IMR-90 (cell line): ENCODE results near the gene NPC1. TPM values are rescaled to one million over a fixed set of nuclear protein-coding genes. Genes with fewer than 3 reads are reported as not detected.

ENCODE experiments used
- ATAC-seq: fragments of 200-7000 bp; cut with Tn5 transposase; 2 replicates; pipeline ENCODE4 v1.9.1; 2020; ENCODE audit warnings: low read depth, mild to moderate bottlenecking, moderate library complexity
- BruUV-seq: library from RNA; stranded (reverse); fragments of 400-500 nt; replicated peaks from 2 replicates; lab custom pipeline; 2021; lab: Mats Ljungman, UMichigan
- CTCF ChIA-PET: fragments of 300-600 bp; formaldehyde crosslinking; extraction: SDS; loops from one replicate; lab custom pipeline; 2021; ENCODE audit warnings: antibody characterized with exemption; lab: Yijun Ruan, JAX
- POLR2A ChIA-PET: fragments of 300-600 bp; sonication (Branson Sonifier 250); formaldehyde crosslinking; loops from one replicate; lab custom pipeline; 2022; ENCODE audit warnings: antibody characterized with exemption; ENCODE audit not compliant: unreplicated experiment; lab: Charles Lee
- DNase-seq: peaks from one replicate; pipeline ENCODE4 v3.0.0; 2013
- H2AFZ ChIP-seq: replicated peaks from 2 replicates; pipeline ENCODE3; 2013; ENCODE audit warnings: low read length, mild to moderate bottlenecking; ENCODE audit not compliant: poor library complexity
- H2AK5ac ChIP-seq: 2 replicates; pipeline ENCODE4 v1.6.1; 2013; ENCODE audit warnings: low read depth, low read length, inconsistent platforms
- H2AK9ac ChIP-seq: replicated peaks from 2 replicates; pipeline ENCODE3; 2013; ENCODE audit warnings: mild to moderate bottlenecking, low read depth, low read length, moderate library complexity; ENCODE audit not compliant: poor library complexity
- H2BK120ac ChIP-seq: 2 replicates; pipeline ENCODE4 v1.6.1; 2013; ENCODE audit warnings: low read depth, low read length, inconsistent platforms
- H2BK15ac ChIP-seq: 3 replicates; pipeline ENCODE4 v1.6.1; 2013; ENCODE audit warnings: low read depth, low read length, inconsistent platforms
- H2BK20ac ChIP-seq: 2 replicates; pipeline ENCODE4 v1.6.1; 2013; ENCODE audit warnings: low read depth, mild to moderate bottlenecking, inconsistent platforms, low read length, moderate library complexity
- H2BK5ac ChIP-seq: 2 replicates; pipeline ENCODE4 v1.6.1; 2013; ENCODE audit warnings: mild to moderate bottlenecking, low read depth, low read length, inconsistent platforms; ENCODE audit not compliant: poor library complexity, severe bottlenecking
- H3K14ac ChIP-seq: replicated peaks from 2 replicates; pipeline ENCODE4 v1.6.1; 2013; ENCODE audit warnings: low read depth, low read length, inconsistent platforms
- H3K18ac ChIP-seq: 2 replicates; pipeline ENCODE4 v1.6.1; 2013; ENCODE audit warnings: low read depth, low read length, control low read depth
- H3K23ac ChIP-seq: 2 replicates; pipeline ENCODE4 v1.6.1; 2013; ENCODE audit warnings: low read depth, low read length, inconsistent platforms
- H3K27ac ChIP-seq: 2 replicates; pipeline ENCODE4 v1.5.1; 2013; ENCODE audit warnings: mild to moderate bottlenecking, control low read depth, low read length; ENCODE audit not compliant: insufficient read depth
- H3K27me3 ChIP-seq: 2 replicates; pipeline ENCODE4 v1.6.1; 2013; ENCODE audit warnings: low read length; ENCODE audit not compliant: control insufficient read depth, insufficient read depth
- H3K36me3 ChIP-seq: 2 replicates; pipeline ENCODE4 v1.6.1; 2013; ENCODE audit warnings: low read length, mixed read lengths; ENCODE audit not compliant: control insufficient read depth, insufficient read depth
- H3K4ac ChIP-seq: 2 replicates; pipeline ENCODE4 v1.6.1; 2013; ENCODE audit warnings: low read depth, low read length, inconsistent platforms
- H3K4me1 ChIP-seq: 2 replicates; pipeline ENCODE4 v1.6.1; 2013; ENCODE audit warnings: low read length, mixed read lengths; ENCODE audit not compliant: control insufficient read depth, insufficient read depth
- H3K4me2 ChIP-seq: 2 replicates; pipeline ENCODE4 v1.6.1; 2013; ENCODE audit warnings: low read depth, mild to moderate bottlenecking, control low read depth, low read length, moderate library complexity
- H3K4me3 ChIP-seq: 2 replicates; pipeline ENCODE4 v1.5.1; 2013; ENCODE audit warnings: low read depth, mild to moderate bottlenecking, control low read depth, low read length, moderate library complexity; ENCODE audit not compliant: insufficient read depth
- H3K56ac ChIP-seq: 2 replicates; pipeline ENCODE4 v1.6.1; 2013; ENCODE audit warnings: low read length, inconsistent platforms; ENCODE audit not compliant: insufficient read depth; ENCODE audit errors: extremely low read depth
- H3K79me1 ChIP-seq, 2 experiments: 2 replicates each; pipeline ENCODE4 v1.6.1; 2013; ENCODE audit warnings: low read length in 2 of 2, inconsistent platforms in 1 of 2, low read depth in 1 of 2
- H3K9ac ChIP-seq: 2 replicates; pipeline ENCODE4 v1.6.1; 2013; ENCODE audit warnings: low read depth, low read length, control low read depth
- H3K9me1 ChIP-seq: 2 replicates; pipeline ENCODE4 v1.6.1; 2013; ENCODE audit warnings: low read length, inconsistent platforms; ENCODE audit not compliant: insufficient read depth
- H3K9me3 ChIP-seq: 2 replicates; pipeline ENCODE4 v1.6.1; 2013; ENCODE audit warnings: low read length; ENCODE audit not compliant: control insufficient read depth, insufficient read depth
- H4K20me1 ChIP-seq: 2 replicates; pipeline ENCODE4 v1.6.1; 2013; ENCODE audit warnings: low read length, inconsistent platforms; ENCODE audit not compliant: insufficient read depth
- H4K5ac ChIP-seq: 2 replicates; pipeline ENCODE4 v1.6.1; 2013; ENCODE audit warnings: mild to moderate bottlenecking, low read depth, low read length, control low read depth
- H4K8ac ChIP-seq, 2 experiments: 2 replicates each; pipeline ENCODE4 v1.6.1; 2013; ENCODE audit warnings: low read depth in 2 of 2, low read length in 2 of 2, control low read depth in 1 of 2, inconsistent platforms in 1 of 2
- H4K91ac ChIP-seq: 2 replicates; pipeline ENCODE4 v1.6.1; 2013; ENCODE audit warnings: low read depth, low read length, inconsistent platforms; ENCODE audit not compliant: insufficient read depth
- CEBPB ChIP-seq: IDR thresholded peaks from 2 replicates; pipeline ENCODE4 v1.6.1; 2012; ENCODE audit warnings: low read depth, low read length, improper control_type of control experiment
- CHD1 ChIP-seq: IDR thresholded peaks from 2 replicates; pipeline ENCODE4 v1.6.1; 2012; ENCODE audit warnings: low read depth, low read length, improper control_type of control experiment
- FOS ChIP-seq: fragments of 150-350 bp; IDR thresholded peaks from 2 replicates; pipeline ENCODE4 v1.6.1; 2016; ENCODE audit warnings: low read depth, low read length
- MAZ ChIP-seq: IDR thresholded peaks from 2 replicates; pipeline ENCODE4 v1.6.1; 2012; ENCODE audit warnings: low read depth, mild to moderate bottlenecking, low read length, improper control_type of control experiment, moderate library complexity, borderline replicate concordance
- NFE2L2 ChIP-seq: fragments of 150-350 bp; IDR thresholded peaks from 2 replicates; pipeline ENCODE4 v1.6.1; 2016; ENCODE audit warnings: low read depth, mild to moderate bottlenecking, low read length
- WGBS, 2 experiments: methylation state at CpG; one replicate each; pipeline versions ENCODE4 v1.1.5 to v1.1.7; 2013; ENCODE audit warnings: missing lambda C conversion rate in 2 of 2; ENCODE audit not compliant: insufficient read length in 1 of 2; ENCODE audit errors: extremely low coverage in 2 of 2; 5-methylcytosine and 5-hydroxymethylcytosine counted together
- dilution Hi-C: fragments of 300-500 bp; cut with HindIII; formaldehyde crosslinking; loops from one replicate; pipeline ENCODE4 v1.14.3; 2018; ENCODE audit warnings: low sequenced_read_pairs; ENCODE audit not compliant: unreplicated experiment
- in situ Hi-C: fragments of 300-500 bp; cut with MboI; formaldehyde crosslinking; loops from 3 replicates; pipeline ENCODE4 v1.14.3; 2019; ENCODE audit warnings: low sequenced_read_pairs, inconsistent platforms, mixed read lengths
- intact Hi-C: fragments of 100-400 bp; cut with micrococcal nuclease; formaldehyde crosslinking; loops from 2 replicates; pipeline ENCODE4 v1.10.0; 2022
- polyA plus RNA-seq, 3 experiments: library from polyadenylated mRNA; depleted of rRNA; stranded (reverse); fragments of >200 nt; gene quantifications; 2 replicates each; pipeline ENCODE4 v1.2.3, GENCODE V29; 2012; ENCODE audit warnings: low replicate concordance in 1 of 3
- total RNA-seq: library from RNA; depleted of rRNA; stranded (reverse); fragments of >200 nt; gene quantifications from 2 replicates; pipeline ENCODE4 v1.2.3, GENCODE V29; 2012
- TF ChIP-seq, protein P1 (sequence below): fragments of 150-350 bp; IDR thresholded peaks from 2 replicates; pipeline ENCODE4 v1.6.1; 2016; ENCODE audit warnings: low read depth, mild to moderate bottlenecking, low read length, moderate library complexity, borderline replicate concordance
- TF ChIP-seq, protein P2 (sequence below): fragments of 150-350 bp; IDR thresholded peaks from 2 replicates; pipeline ENCODE4 v1.6.1; 2017; ENCODE audit warnings: mild to moderate bottlenecking, antibody characterized with exemption, low read length, low read depth
- TF ChIP-seq, protein P3 (sequence below): conservative IDR thresholded peaks from 2 replicates; pipeline ENCODE4 v1.5.1; 2012; ENCODE audit warnings: mild to moderate bottlenecking, low read depth, low read length, improper control_type of control experiment

Gene NPC1
- total and polyA plus RNA-seq, 2 of the 4 experiments (the other 2 are of a cell fraction): 7.5 to 7.9 TPM

DNA sequence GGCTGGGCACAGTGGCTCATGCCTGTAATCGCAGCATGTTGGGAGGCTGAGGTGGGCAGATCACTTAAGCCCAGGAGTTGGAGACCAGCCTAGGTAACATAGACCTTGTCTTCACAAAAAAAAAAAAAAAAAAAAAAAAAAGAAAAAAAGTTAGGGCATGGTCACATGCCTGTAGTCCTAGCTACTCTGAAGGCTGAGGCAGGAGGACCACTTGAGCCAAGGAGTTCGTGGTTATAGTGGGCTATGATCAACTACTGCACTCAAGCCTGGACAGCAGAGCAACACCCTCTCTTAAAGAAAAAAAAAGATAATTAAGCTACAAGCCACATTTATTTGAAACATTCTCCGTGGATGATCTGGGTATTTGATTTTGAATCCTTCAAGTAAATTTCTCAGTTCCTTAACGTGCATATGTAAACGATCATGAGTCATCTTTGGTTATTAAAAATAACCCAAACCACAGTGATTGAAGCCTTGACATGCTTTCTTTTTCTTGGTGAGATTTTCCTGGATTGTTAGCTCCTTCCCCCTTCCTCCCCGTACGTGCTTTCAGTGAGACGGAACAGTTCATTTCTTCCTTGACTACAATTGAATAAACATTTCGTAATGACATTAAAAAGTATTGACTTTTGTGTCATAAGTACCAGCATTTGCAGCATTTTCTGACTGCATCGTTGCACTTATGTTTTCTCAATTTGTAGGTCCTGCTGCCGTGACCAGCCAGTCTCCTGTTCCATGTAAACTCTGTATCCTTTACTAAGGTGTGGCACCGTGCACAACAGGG, 62.7 kb downstream of the NPC1 start:
- ChIA-PET CTCF (interaction anchor here (0.6 to 1.3 kb wide), 3 partner anchors 8 to 311 kb away, joined by 3 to 4 read pairs (median 3); no protein-coding TSS in a partner anchor), POLR2A (no interaction called here)
- Histone ChIP-seq H3K36me3 (peaks cover 60% of the 10 kb centered on the region), H3K14ac (0 out of 2 replicates have a peak overlapping the region, but pooled peaks have one; percentile 12), H3K9me3 (no peaks in the 10 kb centered on the region), H2BK120ac (no peak overlapping the region), H2AFZ (no peak overlapping the region), H3K23ac (no peak overlapping the region), H3K56ac (no peak overlapping the region), H2BK20ac (peak overlapping the region; percentile 35; the same call in 1 of the 2 replicates), H2BK5ac (no peak overlapping the region), H2AK5ac (peak overlapping the region; percentile 20), H3K9ac (no peak overlapping the region), H3K27me3 (no peaks in the 10 kb centered on the region), H3K27ac (no peak overlapping the region), H3K79me1 (peaks cover 0 to 20% of the 10 kb centered on the region in 2 experiments; a peak in 3 of 4 replicates), H2AK9ac (peak overlapping the region; percentile 43), H4K91ac (no peak overlapping the region), H4K20me1 (peaks cover 15% of the 10 kb centered on the region; the same call in 1 of the 2 replicates), H3K4me2 (peak overlapping the region; percentile 2; the same call in 1 of the 2 replicates), H4K8ac (no peak overlapping the region), H3K9me1 (peaks cover 20% of the 10 kb centered on the region), H3K4me1 (peaks cover 8% of the 10 kb centered on the region), H3K18ac (no peak overlapping the region), H2BK15ac (no peak overlapping the region), H3K4ac (peak overlapping the region; percentile 12), H4K5ac (no peak overlapping the region), H3K4me3 (no peak overlapping the region)
- DNase-seq (peak; percentile 48), ATAC-seq (peak; percentile 52)
- intact Hi-C loops (no loop called here), dilution Hi-C loops (no loop called here), in situ Hi-C loops (no loop called here)
- 88% methylated on average over 2 of the region's 12 CpGs; no CpG with 5 or more reads in 1 of the 2 experiments for WGBS, 2 experiments
- TF ChIP-seq FOS (no peak), CHD1 (no peak), NFE2L2 (no peak), CEBPB (peak; percentile 27; the same call in 1 of the 2 replicates), MAZ (no peak)
- TF ChIP-seq, protein P1, sequence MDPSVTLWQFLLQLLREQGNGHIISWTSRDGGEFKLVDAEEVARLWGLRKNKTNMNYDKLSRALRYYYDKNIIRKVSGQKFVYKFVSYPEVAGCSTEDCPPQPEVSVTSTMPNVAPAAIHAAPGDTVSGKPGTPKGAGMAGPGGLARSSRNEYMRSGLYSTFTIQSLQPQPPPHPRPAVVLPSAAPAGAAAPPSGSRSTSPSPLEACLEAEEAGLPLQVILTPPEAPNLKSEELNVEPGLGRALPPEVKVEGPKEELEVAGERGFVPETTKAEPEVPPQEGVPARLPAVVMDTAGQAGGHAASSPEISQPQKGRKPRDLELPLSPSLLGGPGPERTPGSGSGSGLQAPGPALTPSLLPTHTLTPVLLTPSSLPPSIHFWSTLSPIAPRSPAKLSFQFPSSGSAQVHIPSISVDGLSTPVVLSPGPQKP: no peak
- TF ChIP-seq, protein P2, sequence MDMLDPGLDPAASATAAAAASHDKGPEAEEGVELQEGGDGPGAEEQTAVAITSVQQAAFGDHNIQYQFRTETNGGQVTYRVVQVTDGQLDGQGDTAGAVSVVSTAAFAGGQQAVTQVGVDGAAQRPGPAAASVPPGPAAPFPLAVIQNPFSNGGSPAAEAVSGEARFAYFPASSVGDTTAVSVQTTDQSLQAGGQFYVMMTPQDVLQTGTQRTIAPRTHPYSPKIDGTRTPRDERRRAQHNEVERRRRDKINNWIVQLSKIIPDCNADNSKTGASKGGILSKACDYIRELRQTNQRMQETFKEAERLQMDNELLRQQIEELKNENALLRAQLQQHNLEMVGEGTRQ: no peak
- TF ChIP-seq, protein P3, sequence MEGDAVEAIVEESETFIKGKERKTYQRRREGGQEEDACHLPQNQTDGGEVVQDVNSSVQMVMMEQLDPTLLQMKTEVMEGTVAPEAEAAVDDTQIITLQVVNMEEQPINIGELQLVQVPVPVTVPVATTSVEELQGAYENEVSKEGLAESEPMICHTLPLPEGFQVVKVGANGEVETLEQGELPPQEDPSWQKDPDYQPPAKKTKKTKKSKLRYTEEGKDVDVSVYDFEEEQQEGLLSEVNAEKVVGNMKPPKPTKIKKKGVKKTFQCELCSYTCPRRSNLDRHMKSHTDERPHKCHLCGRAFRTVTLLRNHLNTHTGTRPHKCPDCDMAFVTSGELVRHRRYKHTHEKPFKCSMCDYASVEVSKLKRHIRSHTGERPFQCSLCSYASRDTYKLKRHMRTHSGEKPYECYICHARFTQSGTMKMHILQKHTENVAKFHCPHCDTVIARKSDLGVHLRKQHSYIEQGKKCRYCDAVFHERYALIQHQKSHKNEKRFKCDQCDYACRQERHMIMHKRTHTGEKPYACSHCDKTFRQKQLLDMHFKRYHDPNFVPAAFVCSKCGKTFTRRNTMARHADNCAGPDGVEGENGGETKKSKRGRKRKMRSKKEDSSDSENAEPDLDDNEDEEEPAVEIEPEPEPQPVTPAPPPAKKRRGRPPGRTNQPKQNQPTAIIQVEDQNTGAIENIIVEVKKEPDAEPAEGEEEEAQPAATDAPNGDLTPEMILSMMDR: no peak
- no TSS peak for BruUV-seq
